Measurements from ENCODE around the gene LBHD1. TPM values are rescaled to one million over a fixed set of nuclear protein-coding genes. Genes with fewer than 3 reads are reported as not detected.
A peak's percentile ranks its signal among the peaks of the same experiment; 100 is the strongest.
"Not testable (repeated sequence)": the region's sequence is repeated elsewhere in the genome, so short reads cannot be mapped to it uniquely, and the experiment has no call there.

LBHD1 gene
- total RNA-seq, 1 donor from 2014 or later = 6.1 TPM

GRCh38 chr11:62622476-62623089, 49.5 kb downstream of the LBHD1 start:
- no peak for ATAC-seq
- TF ChIP-seq CTCF (IDR thresholded peaks at IDR 0.05) = no peak
- Histone ChIP-seq H3K4me3 (peak overlapping the region; percentile 83), H3K36me3 (peaks cover 25% of the 10 kb centered on the region), H3K27ac (peak overlapping the region; percentile 90), H3K27me3 (no peaks in the 10 kb centered on the region), H3K9me3 (no peaks in the 10 kb centered on the region), H3K4me1 (peaks cover 18% of the 10 kb centered on the region)
- no peak for DNase-seq
- intact Hi-C loops (cut with DNase I) = no loop called here

- Histone ChIP-seq H3K9me3 (no peaks in the 10 kb centered on the region), H3K4me1 (peaks cover 18% of the 10 kb centered on the region), H3K4me3 (peak within 1 kb of the TSS; percentile 83), H3K27me3 (no peaks in the 10 kb centered on the region), H3K27ac (peak within 1 kb of the TSS; percentile 90), H3K36me3 (peaks cover 23% of the 10 kb centered on the region)
- intact Hi-C loops (cut with DNase I) = no loop called here
- no peak for TF ChIP-seq CTCF (IDR thresholded peaks at IDR 0.05)
- ATAC-seq (peak; percentile 99), DNase-seq (peak; percentile 100)
These were observed 50.2 kb downstream of the LBHD1 start, which contains the start of gene B3GAT3 for GRCh38 chr11:62621567-62622470. Gene B3GAT3, minus strand, starts transcription at chr11:62621986. Its CDS starts 39 bp downstream, at chr11:62621947.

GRCh38 chr11:62621027-62621566, 51.0 kb downstream of the LBHD1 start:
- Histone ChIP-seq H3K9me3 (no peaks in the 10 kb centered on the region), H3K27me3 (no peaks in the 10 kb centered on the region), H3K4me1 (peaks cover 18% of the 10 kb centered on the region), H3K27ac (peak overlapping the region; percentile 90), H3K36me3 (peaks cover 19% of the 10 kb centered on the region), H3K4me3 (peak overlapping the region; percentile 83)
- TF ChIP-seq CTCF (IDR thresholded peaks at IDR 0.05) = no peak
- ATAC-seq (no peak), DNase-seq (no peak)
- intact Hi-C loops (cut with DNase I) = no loop called here

DNA sequence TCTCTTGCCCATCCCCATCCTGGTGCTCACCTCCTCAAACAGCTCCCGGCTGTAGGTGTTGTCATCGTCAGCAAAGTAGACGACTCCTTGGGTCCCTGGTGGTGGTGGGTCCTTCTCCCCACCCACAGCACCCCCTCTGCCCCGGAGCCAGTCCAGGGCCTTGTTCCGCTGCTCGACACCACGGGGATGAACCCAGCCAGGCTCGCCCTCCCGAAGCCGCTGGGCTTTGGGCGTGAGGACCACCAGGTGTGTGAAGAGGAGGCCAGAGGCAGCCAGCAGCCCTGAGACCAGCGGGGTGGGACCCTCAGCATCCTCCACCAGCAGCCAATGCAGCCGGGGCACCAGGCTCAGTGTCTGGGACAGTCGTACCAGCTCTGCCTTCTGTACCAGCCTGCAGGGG, 55.1 kb downstream of the LBHD1 start:
- H3K9me3 ChIP-seq; ATAC-seq; H3K27me3 ChIP-seq; H3K4me3 ChIP-seq; H3K27ac ChIP-seq; DNase-seq; intact Hi-C loops (cut with DNase I): not testable (repeated sequence)
- H3K36me3 ChIP-seq = peaks cover 13% of the 10 kb centered on the region
- peaks cover 17% of the 10 kb centered on the region for H3K4me1 ChIP-seq

DNA sequence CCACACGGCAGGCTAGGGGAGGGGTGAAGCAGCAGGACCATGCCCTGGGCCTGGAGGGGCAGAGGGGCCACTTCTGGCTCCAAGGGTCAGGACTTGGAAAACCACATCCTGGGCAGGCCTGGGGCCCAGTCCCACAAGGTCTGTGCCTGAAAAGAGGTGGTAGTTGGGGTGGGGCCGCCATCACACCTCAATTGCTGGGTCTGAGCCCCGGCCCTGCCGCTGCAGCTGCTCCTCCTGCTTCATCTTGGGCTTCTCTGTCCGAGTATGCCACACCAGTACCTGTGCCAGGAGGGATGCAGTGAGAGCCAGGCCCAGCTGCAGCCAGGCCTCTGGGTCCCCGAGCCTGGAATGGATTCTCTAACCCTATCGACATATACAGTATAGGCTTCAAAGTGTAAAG, 56.5 kb downstream of the LBHD1 start:
- ATAC-seq = no peak
- DNase-seq = no peak
- H3K27ac ChIP-seq = no peak overlapping the region
- TF ChIP-seq CTCF (IDR thresholded peaks at IDR 0.05) = no peak
- H3K27me3 ChIP-seq = no peaks in the 10 kb centered on the region
- H3K4me3 ChIP-seq = no peak overlapping the region
- intact Hi-C loops (cut with DNase I) = no loop called here
- H3K36me3 ChIP-seq = peaks cover 15% of the 10 kb centered on the region
- H3K4me1 ChIP-seq = peaks cover 24% of the 10 kb centered on the region
- H3K9me3 ChIP-seq = no peaks in the 10 kb centered on the region

DNA sequence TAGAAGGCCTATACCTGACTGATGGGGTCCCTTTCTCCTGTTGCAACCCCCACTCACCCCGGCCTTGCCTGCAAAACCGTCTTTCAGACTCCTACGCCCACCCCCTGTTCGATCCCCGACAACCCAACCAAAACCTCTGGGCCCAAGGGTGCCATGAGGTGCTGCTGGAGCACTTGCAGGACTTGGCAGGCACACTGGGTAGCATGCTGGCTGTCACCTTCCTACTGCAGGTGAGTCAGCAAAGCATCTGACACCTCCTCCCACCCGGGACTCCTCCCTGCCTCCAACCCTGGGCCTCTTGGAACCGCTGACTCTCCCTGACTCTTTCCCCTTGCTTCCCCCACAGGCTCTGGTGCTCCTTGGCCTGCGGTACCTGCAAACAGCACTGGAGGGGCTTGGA, 57.8 kb downstream of the LBHD1 start:
- peaks cover 20% of the 10 kb centered on the region for H3K36me3 ChIP-seq
- peaks cover 23% of the 10 kb centered on the region for H3K4me1 ChIP-seq
- no peaks in the 10 kb centered on the region for H3K27me3 ChIP-seq
- H3K9me3 ChIP-seq = no peaks in the 10 kb centered on the region
- intact Hi-C loops (cut with DNase I) = no loop called here
- no peak overlapping the region for H3K4me3 ChIP-seq
- TF ChIP-seq CTCF (IDR thresholded peaks at IDR 0.05) = no peak
- DNase-seq (no peak), ATAC-seq (no peak)
- no peak overlapping the region for H3K27ac ChIP-seq
